ENCODE results near the gene FIBP.
"Not testable (repeated sequence)": the region's sequence is repeated elsewhere in the genome, so short reads cannot be mapped to it uniquely, and the experiment has no call there.

Gene FIBP

DNA sequence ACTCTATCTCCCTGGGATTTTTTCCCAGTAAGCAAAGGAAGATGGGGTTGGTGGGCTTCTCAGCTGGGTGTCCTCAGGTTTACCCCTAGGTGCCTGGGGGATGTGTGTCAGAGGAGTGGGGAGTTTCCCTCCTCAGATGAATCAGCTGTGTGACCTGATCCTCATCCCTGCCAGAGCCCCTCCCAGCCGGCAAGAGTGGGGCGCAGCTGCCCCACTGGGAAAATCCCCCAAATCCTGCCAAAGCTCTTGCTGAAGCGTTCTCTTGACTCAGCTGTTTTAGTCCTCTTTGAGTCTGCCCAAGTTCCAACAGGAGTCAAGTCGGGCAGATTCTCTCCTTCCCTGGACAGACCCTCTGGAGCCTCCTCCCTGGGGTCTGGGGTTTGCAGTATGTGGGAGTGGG lies 24.6 kb upstream of the FIBP start:
- no peak for DNase-seq

GRCh38 chr11:65911682-65912568 lies 23.7 kb upstream of the FIBP start:
- no peak for DNase-seq

DNA sequence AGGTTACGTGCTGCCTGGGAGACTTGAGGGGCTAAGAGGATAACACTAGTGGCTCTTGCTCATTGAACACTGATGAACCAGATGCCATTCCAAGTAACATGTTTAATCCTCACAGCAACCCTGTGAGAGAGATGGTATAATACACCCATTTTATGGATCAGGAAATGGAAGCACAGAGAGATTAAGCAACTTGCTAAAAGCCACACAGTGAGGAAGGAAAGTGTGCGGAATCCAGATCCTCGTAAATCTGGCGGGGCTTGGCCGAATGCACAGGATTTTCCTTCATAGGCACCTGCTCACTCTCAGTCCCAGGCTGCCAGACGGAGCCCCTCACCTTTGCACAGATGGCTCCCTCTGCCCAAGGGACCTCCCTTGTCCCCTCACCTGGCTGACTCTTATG lies 19.6 kb upstream of the FIBP start:
- no peak for DNase-seq

DNA sequence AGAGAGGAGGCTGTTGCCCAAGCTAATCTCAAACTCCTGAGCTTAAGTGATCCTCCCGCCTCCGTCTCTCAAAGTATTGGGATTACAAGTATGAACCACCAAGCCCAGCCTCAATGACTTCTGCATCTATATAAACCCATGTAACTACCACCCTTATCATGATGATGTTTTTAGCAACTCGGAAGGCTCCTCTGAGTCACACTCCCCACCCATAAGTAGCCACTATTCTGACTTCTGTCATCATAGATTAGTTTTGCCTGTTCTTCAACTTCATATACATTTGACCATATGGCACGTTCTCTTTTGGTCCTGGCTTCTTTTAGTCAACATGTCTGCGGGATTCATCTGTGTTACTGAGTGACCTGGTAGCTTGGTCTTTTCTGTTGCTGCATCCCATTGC lies 18.3 kb upstream of the FIBP start:
- no peak for DNase-seq

- DNase-seq: no peak
Measured at GRCh38 chr11:65903715-65904114, 15.4 kb upstream of the FIBP start.

- no peak for DNase-seq
Measured at GRCh38 chr11:65903068-65903481, 14.8 kb upstream of the FIBP start.

GRCh38 chr11:65900899-65901180 lies 12.6 kb upstream of the FIBP start:
- DNase-seq: no peak

- peak; percentile 96 for DNase-seq
Measured at GRCh38 chr11:65900125-65900898, 12.0 kb upstream of the FIBP start, which contains the start of gene FOSL1. TSS of gene FOSL1 (minus strand) at chr11:65900388. CDS start at chr11:65900339, 49 bp downstream.

- DNase-seq: peak; percentile 90
Measured at GRCh38 chr11:65899356-65900124, 11.3 kb upstream of the FIBP start.

DNA sequence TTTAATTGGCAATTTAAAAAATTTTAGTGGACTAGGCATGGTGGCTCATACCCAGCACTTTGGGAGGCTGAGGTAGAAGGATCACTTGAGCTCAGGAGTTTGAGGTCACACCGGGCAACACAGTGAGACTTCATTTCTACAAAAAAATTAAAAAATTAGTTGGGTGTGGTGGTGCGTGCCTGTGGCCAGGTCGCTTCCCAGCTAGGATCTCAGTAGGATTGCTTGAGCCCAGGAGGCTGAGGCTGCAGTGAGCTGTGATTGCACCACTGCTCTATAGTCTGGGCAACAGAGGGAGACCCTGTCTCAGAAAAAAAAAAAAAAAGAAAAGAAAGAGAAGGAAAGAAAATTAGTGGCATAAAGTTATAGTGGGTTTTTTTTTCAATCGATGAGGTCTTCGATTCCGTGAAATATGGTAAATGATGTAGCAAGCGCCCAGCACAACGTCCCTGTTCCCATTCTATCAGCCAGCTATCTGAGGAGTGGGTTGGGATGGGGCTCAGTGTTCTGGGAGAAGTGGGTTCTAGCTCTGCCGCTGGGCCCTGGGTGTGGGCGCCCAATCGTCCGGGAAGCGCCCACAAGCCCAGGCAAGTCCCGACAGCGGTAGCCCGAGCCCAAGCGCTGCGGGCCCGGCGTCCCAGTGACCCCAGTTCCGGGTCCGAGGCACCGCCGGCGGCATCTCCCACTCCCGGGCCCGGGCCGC lies 10.5 kb upstream of the FIBP start:
- DNase-seq: no peak

- DNase-seq: no peak
Measured at GRCh38 chr11:65897020-65897471, 8.8 kb upstream of the FIBP start.

- no peak for DNase-seq
Measured at GRCh38 chr11:65896034-65896999, 8.0 kb upstream of the FIBP start.

- no peak for DNase-seq
Measured at GRCh38 chr11:65895482-65895981, 7.3 kb upstream of the FIBP start.

DNA sequence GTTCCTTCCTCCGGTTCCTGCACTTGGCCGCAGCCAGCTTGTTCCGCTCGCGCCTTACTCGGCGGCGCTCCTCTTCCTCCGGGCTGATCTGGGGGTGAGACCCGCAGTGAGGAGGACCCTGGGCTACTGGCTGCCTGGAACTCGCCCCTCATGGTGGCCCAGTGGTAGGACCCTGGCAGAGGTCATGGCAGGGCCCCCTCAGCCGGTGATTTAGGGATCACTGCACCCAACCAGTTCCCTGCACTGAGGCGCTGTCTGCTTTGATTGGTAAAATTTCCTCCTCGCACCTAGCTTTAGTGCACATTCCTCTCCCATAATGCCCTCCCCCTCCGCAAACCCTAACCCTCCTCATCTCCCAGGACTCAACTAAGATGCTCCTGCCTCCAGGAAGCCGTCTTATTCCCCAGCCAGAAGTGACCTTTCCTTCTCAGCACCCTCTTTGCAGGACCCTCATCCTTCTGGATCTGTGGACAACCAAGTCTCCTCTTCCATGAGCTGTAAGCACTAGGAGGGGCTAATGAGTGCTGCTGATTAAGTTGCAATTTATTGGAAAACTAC lies 5.8 kb upstream of the FIBP start:
- DNase-seq: no peak

GRCh38 chr11:65892661-65893317 lies 4.5 kb upstream of the FIBP start:
- no peak for DNase-seq

GRCh38 chr11:65892137-65892540 lies 3.9 kb upstream of the FIBP start:
- not testable (repeated sequence) for DNase-seq

DNA sequence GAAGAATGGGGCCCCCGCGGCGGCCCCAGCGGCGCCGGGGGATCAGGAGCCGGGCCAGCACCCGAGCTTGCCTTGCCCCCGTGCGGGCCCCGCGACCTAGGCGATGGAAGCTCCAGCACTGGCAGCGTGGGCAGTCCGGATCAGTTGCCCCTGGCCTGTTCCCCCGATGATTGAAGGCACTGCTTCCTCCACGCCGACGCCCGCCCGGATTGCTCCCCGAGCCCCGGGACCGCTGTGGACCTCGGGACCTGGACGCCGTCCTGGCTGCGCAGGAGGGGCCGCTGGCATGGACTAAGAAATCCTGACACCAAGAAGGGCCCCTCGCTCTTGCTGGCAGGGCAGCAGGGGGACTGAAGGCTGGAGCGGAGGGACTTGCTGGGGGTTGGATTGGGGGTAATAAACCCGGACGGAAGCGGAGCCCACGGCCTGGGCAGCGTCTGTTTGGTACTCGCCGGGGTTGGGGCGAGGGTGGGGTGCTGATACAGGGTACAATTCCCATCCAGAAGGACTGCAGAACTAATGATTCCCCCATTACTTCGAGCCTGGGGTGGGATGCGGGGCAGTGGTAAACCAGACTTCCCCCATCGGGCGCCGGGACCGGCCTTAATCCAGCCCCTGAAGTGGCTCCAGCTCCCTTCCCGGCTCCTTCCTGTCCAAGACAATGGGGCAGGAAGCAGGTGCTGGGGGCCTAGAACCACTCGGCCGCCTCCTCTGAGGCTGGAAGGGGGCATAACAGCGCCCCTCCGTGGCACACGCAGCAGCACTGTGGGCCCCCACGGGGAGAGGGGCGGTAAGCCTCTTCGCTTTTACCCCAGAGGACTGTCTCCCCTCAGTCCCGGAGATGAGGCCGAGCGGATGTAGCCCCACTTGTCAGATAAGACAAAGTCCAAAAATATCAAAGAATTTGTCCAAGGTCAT lies 3.2 kb upstream of the FIBP start:
- peak; percentile 84 for DNase-seq

DNA sequence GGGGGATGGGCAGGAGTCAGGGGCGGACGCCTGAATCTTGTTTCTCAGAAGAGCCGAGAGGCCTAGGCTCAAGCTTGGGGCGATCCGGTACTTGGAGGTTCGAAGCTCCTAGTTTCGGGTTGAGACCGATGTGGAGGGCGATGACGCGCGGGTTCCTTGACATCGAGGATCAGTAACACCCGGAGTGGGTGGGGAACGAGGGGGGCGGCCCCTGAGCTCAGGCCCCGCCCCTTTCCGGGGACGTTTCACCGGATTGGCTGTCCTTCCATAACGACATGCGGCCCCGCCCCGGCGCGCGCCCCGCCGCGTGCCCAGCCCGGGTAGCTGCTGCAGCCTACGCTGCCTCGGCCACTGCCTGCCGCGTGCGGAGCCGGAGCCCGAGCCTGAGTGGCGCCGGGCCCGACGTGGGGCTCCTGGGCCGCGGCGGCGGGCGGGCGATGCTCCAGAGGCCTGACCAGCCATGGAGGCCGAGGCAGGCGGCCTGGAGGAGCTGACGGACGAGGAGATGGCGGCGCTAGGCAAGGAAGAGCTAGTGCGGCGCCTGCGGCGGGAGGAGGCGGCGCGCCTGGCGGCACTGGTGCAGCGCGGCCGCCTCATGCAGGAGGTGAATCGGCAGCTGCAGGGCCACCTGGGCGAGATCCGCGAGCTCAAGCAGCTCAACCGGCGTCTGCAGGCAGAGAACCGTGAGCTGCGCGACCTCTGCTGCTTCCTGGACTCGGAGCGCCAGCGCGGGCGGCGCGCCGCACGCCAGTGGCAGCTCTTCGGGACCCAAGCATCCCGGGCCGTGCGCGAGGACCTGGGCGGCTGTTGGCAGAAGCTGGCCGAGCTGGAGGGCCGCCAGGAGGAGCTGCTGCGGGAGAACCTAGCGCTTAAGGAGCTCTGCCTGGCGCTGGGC lies 2.3 kb upstream of the FIBP start, which contains the start of gene CCDC85B:
Gene CCDC85B, plus strand, starts transcription at position 350 of the 895 bp plus-strand sequence. Its CDS starts 111 bp downstream, at position 461.
- peak; percentile 99 for DNase-seq
